Measurements from ENCODE around the gene DNAAF1.

GRCh38 chr16:84178892-84179611, 33.9 kb downstream of the DNAAF1 start:
- TF ChIP-seq POLR2A (IDR thresholded peaks at IDR 0.05; ENCODE audit: low read depth, low read length) (no peak), PAX5 (IDR thresholded peaks at IDR 0.05; ENCODE audit: insufficient read depth, low read length, severe bottlenecking) (no peak)
